Fibroblast of lung (primary cell): ENCODE data around the gene TSPAN2. TPM values are rescaled to one million over a fixed set of nuclear protein-coding genes. Genes with fewer than 3 reads are reported as not detected.

Source experiments
- DNase-seq, 2 donors: peaks; one replicate each; pipeline versions ENCODE4 v3.0.0 to v3.0.0-alpha.2; 2010; ENCODE audit warnings: low read depth in 2 of 2
- H2AFZ ChIP-seq: 2 replicates; pipeline ENCODE4 v1.5.1; 2012; ENCODE audit warnings: low read length, control low read depth, inconsistent platforms
- H3K27ac ChIP-seq: 2 replicates; pipeline ENCODE4 v1.5.1; 2011; ENCODE audit warnings: low read length, control low read depth; ENCODE audit not compliant: insufficient read depth
- H3K27me3 ChIP-seq: 2 replicates; pipeline ENCODE4 v1.5.1; 2011; ENCODE audit warnings: mild to moderate bottlenecking, low read length; ENCODE audit not compliant: control insufficient read depth, insufficient read depth
- H3K36me3 ChIP-seq: 2 replicates; pipeline ENCODE4 v1.5.1; 2011; ENCODE audit warnings: low read length; ENCODE audit not compliant: control insufficient read depth, insufficient read depth
- H3K4me1 ChIP-seq: 2 replicates; pipeline ENCODE4 v1.5.1; 2011; ENCODE audit warnings: low read length; ENCODE audit not compliant: control insufficient read depth, insufficient read depth; ENCODE audit errors: extremely low read depth
- H3K4me2 ChIP-seq: 2 replicates; pipeline ENCODE4 v1.5.1; 2011; ENCODE audit warnings: low read length, control low read depth; ENCODE audit not compliant: insufficient read depth; ENCODE audit errors: extremely low read depth
- H3K4me3 ChIP-seq, 4 experiments: fragments of 200-600 bp in 1 of 4; sonication (generic) in 1 of 4; replicated peaks in 1 of 4; 2 replicates each; pipeline ENCODE4 v1.5.1; 2011 to 2016; ENCODE audit warnings: low read length in 4 of 4, low read depth in 3 of 4, mild to moderate bottlenecking in 3 of 4, control low read depth in 2 of 4, inconsistent platforms in 1 of 4, mixed read lengths in 1 of 4; ENCODE audit not compliant: insufficient read depth in 1 of 4; ENCODE audit errors: control extremely low read depth in 1 of 4
- H3K79me2 ChIP-seq: 2 replicates; pipeline ENCODE4 v1.5.1; 2012; ENCODE audit warnings: mild to moderate bottlenecking, low read length, inconsistent platforms; ENCODE audit not compliant: control insufficient read depth, insufficient read depth
- H3K9ac ChIP-seq: 2 replicates; pipeline ENCODE4 v1.5.1; 2011; ENCODE audit warnings: mild to moderate bottlenecking, low read length, control low read depth; ENCODE audit not compliant: insufficient read depth
- H3K9me3 ChIP-seq: 2 replicates; pipeline ENCODE4 v1.5.1; 2012; ENCODE audit warnings: low read depth, low read length; ENCODE audit not compliant: control insufficient read depth, insufficient read depth
- H4K20me1 ChIP-seq: 2 replicates; pipeline ENCODE4 v1.5.1; 2011; ENCODE audit warnings: low read length; ENCODE audit not compliant: control insufficient read depth, insufficient read depth; ENCODE audit errors: extremely low read depth
- CTCF ChIP-seq, 2 donors: IDR thresholded peaks in 1 of 2; conservative IDR thresholded peaks in 1 of 2; 1 replicate in 1 of 2; 2 replicates in 1 of 2; pipeline ENCODE4 v1.5.1; 2011 to 2012; ENCODE audit warnings: low read length in 2 of 2, control low read depth in 1 of 2, inconsistent platforms in 1 of 2, low read depth in 1 of 2, mild to moderate bottlenecking in 1 of 2
- EZH2 ChIP-seq: IDR thresholded peaks from 2 replicates; pipeline ENCODE4 v1.5.1; 2012; ENCODE audit warnings: low read length, control low read depth, mild to moderate bottlenecking; ENCODE audit errors: missing control alignments
- polyA plus RNA-seq, 2 donors: library from polyadenylated mRNA; depleted of rRNA in 1 of 2; stranded (reverse) in 1 of 2; unstranded in 1 of 2; fragments of >200 nt; gene quantifications; 2 replicates each; pipeline ENCODE4 v1.2.1, GENCODE V29; 2011 to 2012; ENCODE audit warnings: missing spikeins in 1 of 2
- total RNA-seq: library from RNA; depleted of rRNA; stranded (reverse); fragments of >200 nt; gene quantifications from 2 replicates; pipeline ENCODE4 v1.2.1, GENCODE V29; 2014

Gene TSPAN2
- total and polyA plus RNA-seq, 2 donors (not counting 1 experiment from before 2014, with no cell fraction given): 0.08 to 0.66 TPM

- Histone ChIP-seq H3K4me3 (no peak overlapping the region), H3K27ac (no peak overlapping the region), H4K20me1 (no peaks in the 10 kb centered on the region), H2AFZ (no peak overlapping the region), H3K36me3 (no peaks in the 10 kb centered on the region), H3K9me3 (no peaks in the 10 kb centered on the region), H3K79me2 (no peaks in the 10 kb centered on the region), H3K4me2 (no peak overlapping the region), H3K27me3 (peaks cover 2% of the 10 kb centered on the region), H3K4me1 (peaks cover 3% of the 10 kb centered on the region), H3K9ac (no peak overlapping the region)
- TF ChIP-seq CTCF (conservative IDR thresholded peaks at IDR 0.05 in 1 of 2, IDR thresholded peaks at IDR 0.05 in 1 of 2; ENCODE audit: low read depth in 1 of 2, low read length in 2 of 2): no peak
- TF ChIP-seq EZH2: no peak
- DNase-seq: no peak
Measured at GRCh38 chr1:115086176-115086830, 3.0 kb downstream of the TSPAN2 start.

- peak in 1 of 2 donors; percentile 78 for DNase-seq
- Histone ChIP-seq H3K4me2 (no peak overlapping the region), H4K20me1 (no peaks in the 10 kb centered on the region), H3K79me2 (no peaks in the 10 kb centered on the region), H3K4me3 (no peak overlapping the region), H3K36me3 (no peaks in the 10 kb centered on the region), H2AFZ (no peak overlapping the region), H3K9me3 (no peaks in the 10 kb centered on the region), H3K9ac (no peak overlapping the region), H3K27me3 (peaks cover 2% of the 10 kb centered on the region), H3K4me1 (peaks cover under 1% of the 10 kb centered on the region), H3K27ac (no peak overlapping the region)
- no peak for TF ChIP-seq EZH2
- TF ChIP-seq CTCF (conservative IDR thresholded peaks at IDR 0.05 in 1 of 2, IDR thresholded peaks at IDR 0.05 in 1 of 2; ENCODE audit: low read depth in 1 of 2, low read length in 2 of 2): no peak
Measured at GRCh38 chr1:115084902-115085511, 4.3 kb downstream of the TSPAN2 start.

- Histone ChIP-seq H3K36me3 (no peaks in the 10 kb centered on the region), H3K27me3 (no peaks in the 10 kb centered on the region), H4K20me1 (no peaks in the 10 kb centered on the region), H3K9me3 (no peaks in the 10 kb centered on the region), H3K4me2 (no peak overlapping the region), H3K27ac (no peak overlapping the region), H3K79me2 (no peaks in the 10 kb centered on the region), H3K9ac (no peak overlapping the region), H3K4me1 (no peaks in the 10 kb centered on the region), H3K4me3 (no peak overlapping the region), H2AFZ (no peak overlapping the region)
- DNase-seq: no peak
- TF ChIP-seq EZH2: no peak
- no peak for TF ChIP-seq CTCF (conservative IDR thresholded peaks at IDR 0.05 in 1 of 2, IDR thresholded peaks at IDR 0.05 in 1 of 2; ENCODE audit: low read depth in 1 of 2, low read length in 2 of 2)
Measured at GRCh38 chr1:115082949-115083348, 6.4 kb downstream of the TSPAN2 start.
